Adipose tissue (tissue), 3 donors: ENCODE results near the gene SERPIND1. TPM values are rescaled to one million over a fixed set of nuclear protein-coding genes. Genes with fewer than 3 reads are reported as not detected.
"Not testable (repeated sequence)": the region's sequence is repeated elsewhere in the genome, so short reads cannot be mapped to it uniquely, and the experiment has no call there.

ENCODE experiments used
- H3K27ac ChIP-seq: one replicate; pipeline ENCODE4 v1.5.1; 2013; ENCODE audit warnings: low read depth, low read length
- WGBS, 3 donors: extraction: QIAGEN DNeasy Blood & Tissue Kit; methylation state at CpG; one replicate each; pipeline ENCODE4 v1.1.7; 2013; 5-methylcytosine and 5-hydroxymethylcytosine counted together
- polyA plus RNA-seq, 3 donors: library from polyadenylated mRNA; stranded (reverse); fragments of 200-250 nt; gene quantifications; one replicate each; pipeline ENCODE4 v1.2.3, GENCODE V29; 2013
- donor health status: healthy with polysubstance abuse.
- donor health status: Bipolar disorder and iron deficiency.
- donor health status: healthy.

The SERPIND1 gene
- polyA plus RNA-seq, 3 donors = 0.09 to 3.5 (median 0.24) TPM

DNA sequence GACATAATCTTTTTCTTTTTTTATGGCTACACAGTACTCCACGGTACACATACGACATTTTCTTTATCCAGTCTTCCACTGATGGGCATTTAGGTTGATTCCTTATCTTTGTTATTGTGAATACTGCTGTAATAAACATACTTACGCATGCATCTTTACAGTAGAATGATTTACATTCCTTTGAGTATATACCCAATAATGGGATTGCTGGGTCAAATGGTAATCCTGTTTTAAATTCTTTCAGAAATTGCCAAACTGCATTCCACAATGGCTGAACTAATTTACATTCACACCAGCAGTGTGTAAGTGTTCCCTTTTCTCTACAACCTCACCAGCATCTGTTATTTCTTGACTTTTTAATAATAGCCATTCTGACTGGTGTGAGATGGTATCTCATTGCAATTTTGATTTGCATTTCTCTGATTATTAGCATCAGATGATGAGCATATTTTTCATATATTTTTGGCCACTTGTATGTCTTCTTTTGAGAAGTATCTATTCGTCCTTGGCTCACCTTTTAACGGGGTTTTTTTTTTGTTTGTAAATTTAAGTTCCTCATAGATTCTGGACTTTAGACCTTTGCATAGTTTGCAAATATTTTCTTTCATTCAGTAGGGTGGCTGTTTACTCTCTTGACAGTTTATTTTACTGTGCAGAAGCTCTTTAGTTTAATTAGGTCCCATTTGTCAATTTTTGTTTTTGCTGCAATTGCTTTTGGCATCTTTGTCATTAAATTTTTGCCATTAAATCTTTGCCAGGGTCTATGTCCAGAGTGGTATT, 52.6 kb downstream of the SERPIND1 start:
- WGBS, 3 donors = 86 to 97% (median 96%) methylated on average over 5 of the region's 5 CpGs
- H3K27ac ChIP-seq = not testable (repeated sequence)

DNA sequence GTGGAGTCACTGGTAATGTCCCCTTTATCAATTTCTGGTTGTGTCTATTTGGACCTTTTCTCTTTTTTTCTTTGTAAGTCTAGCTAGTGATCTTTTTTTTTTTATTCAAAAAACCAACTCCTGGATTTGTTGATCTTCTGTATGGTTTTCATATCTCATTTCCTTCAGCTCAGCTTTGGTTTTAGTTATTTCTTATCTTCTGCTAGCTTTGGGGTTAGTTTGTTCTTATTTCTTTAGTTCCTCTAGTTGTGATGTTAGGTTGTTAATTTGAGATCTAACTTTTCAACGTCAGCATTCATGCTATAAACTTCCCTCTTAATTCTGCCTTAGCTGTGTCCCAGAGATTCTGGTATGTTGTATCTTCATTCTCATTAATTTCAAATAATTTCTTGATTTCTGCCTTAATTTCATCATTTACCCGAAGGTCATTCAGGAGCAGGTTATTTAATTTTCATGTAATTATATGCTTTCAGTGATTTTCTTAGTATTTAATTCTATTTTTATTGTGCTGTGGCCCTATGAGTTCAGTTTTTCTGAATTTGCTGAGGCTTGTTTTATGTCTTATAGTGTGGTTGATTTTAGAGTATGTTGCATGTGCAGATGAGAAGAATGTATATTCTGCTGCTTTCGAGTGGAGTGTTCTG, 55.7 kb downstream of the SERPIND1 start:
- 86 to 96% (median 89%) methylated on average over 3 of the region's 3 CpGs for WGBS, 3 donors
- no peak overlapping the region for H3K27ac ChIP-seq

DNA sequence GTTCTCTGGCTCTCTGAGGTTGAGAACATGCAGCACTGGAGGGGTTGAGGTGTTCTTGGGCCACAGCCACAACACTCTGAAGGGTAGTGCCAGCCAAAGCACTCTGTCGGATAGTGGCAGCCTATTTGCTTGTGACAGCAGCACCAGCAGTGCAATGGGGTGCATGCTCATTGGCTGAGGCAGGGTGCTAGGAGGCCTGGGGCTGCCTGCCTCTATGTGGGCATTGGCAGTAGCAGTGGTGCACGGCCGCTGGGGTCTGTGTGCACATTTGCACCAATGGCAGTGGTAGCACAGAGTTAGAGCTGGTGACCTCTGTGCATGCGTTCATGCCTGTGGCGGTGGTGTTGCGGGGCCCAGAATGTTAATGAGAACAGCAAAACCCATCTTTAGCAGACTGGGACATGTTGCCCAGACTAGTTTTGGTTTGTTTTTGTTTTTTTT, 59.3 kb downstream of the SERPIND1 start:
- WGBS, 3 donors = 96 to 97% (median 97%) methylated on average over 6 of the region's 6 CpGs
- no peak overlapping the region for H3K27ac ChIP-seq

DNA sequence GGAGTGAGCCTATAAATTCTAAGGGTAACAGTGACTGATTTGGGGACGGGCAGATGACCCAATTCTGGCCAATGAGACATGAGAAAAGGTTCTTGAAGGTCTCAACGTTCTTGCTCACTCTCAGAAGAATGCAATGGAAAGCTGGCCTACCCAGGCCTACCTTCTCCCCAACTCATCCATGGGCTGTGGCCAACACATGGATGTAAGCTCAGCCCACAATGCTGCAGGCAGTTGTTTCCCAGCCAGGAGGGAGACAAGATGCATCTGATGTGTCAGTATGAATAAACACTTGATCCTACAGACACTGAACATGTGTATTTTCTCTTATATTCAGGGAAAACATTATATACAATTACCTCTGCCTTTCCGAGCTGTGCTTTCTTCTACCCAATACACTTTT, 60.3 kb downstream of the SERPIND1 start:
- 77 to 92% (median 89%) methylated on average over 3 of the region's 3 CpGs for WGBS, 3 donors
- H3K27ac ChIP-seq = no peak overlapping the region

DNA sequence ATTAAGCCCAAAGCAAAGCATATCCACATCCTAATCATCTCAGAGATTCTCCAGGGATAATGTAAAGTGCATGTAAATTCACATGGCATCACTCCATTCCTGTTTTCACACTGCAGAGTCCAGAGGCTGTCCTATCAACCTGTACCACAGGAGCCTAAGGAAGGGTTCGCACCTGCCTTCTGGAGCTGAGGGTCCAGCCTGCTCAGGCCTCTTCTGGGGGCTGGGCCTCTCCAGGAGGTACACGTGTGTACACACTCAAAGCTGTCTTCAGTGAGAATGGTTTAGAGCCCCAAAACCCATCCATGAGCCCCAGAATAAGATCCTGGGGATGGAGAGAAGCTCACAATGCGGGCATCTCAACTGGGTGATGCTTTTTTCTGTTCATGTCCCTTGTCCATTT, 60.8 kb downstream of the SERPIND1 start:
- 94 to 98% (median 97%) methylated on average over 3 of the region's 3 CpGs for WGBS, 3 donors

More for the DNA sequence above, 60.8 kb downstream of the SERPIND1 start:
- no peak overlapping the region for H3K27ac ChIP-seq

Other genes with a start within 250 kb of the SERPIND1 start
- 10 to 100 TPM; 18.4 to 34.6 (median 33.5) TPM for gene PI4KA, start 84.7 kb downstream of the SERPIND1 start, polyA plus RNA-seq
- 10 to 100 TPM in 2 of 3 donors, 1 to 10 TPM in 1; 9.5 to 18.4 (median 13.4) TPM for gene SNAP29, start 84.9 kb downstream of the SERPIND1 start, polyA plus RNA-seq
- 10 to 100 TPM; 10.7 to 19.8 (median 16.2) TPM for gene CRKL, start 143.3 kb downstream of the SERPIND1 start, polyA plus RNA-seq
- gene AIFM3, start 193.1 kb downstream of the SERPIND1 start, polyA plus RNA-seq = under 1 TPM; 0.68 to 0.87 (median 0.79) TPM
- gene LZTR1, start 208.2 kb downstream of the SERPIND1 start, polyA plus RNA-seq = 10 to 100 TPM; 19.9 to 38.3 (median 37.0) TPM
- gene THAP7, start 228.0 kb downstream of the SERPIND1 start, polyA plus RNA-seq = 10 to 100 TPM; 19.4 to 25.4 (median 24.4) TPM
- under 1 TPM; 0.16 to 0.79 (median 0.17) TPM for gene P2RX6, start 241.1 kb downstream of the SERPIND1 start, polyA plus RNA-seq